ENCODE results near the gene SLC10A1. TPM values are rescaled to one million over a fixed set of nuclear protein-coding genes. Genes with fewer than 3 reads are reported as not detected.

Gene SLC10A1
- total RNA-seq, 1 donor from 2014 or later: not detected

GRCh38 chr14:69808919-69809808 lies 12.1 kb upstream of the SLC10A1 start:
- DNase-seq (ENCODE audit: low spot score): no peak

- DNase-seq (ENCODE audit: low spot score): no peak
Observed at GRCh38 chr14:69807192-69807591, 10.2 kb upstream of the SLC10A1 start.

GRCh38 chr14:69804902-69805301 lies 7.9 kb upstream of the SLC10A1 start:
- no peak for DNase-seq (ENCODE audit: low spot score)

- DNase-seq (ENCODE audit: low spot score): no peak
Observed at GRCh38 chr14:69803753-69804152, 6.7 kb upstream of the SLC10A1 start.

- no peak for DNase-seq (ENCODE audit: low spot score)
Observed at GRCh38 chr14:69798339-69798735, 1.3 kb upstream of the SLC10A1 start.

GRCh38 chr14:69797573-69798338 lies 715 bp upstream of the SLC10A1 start:
- DNase-seq (ENCODE audit: low spot score): no peak

- DNase-seq (ENCODE audit: low spot score): no peak
Observed at GRCh38 chr14:69795691-69796090, 1.4 kb downstream of the SLC10A1 start.

GRCh38 chr14:69794791-69795190 lies 2.2 kb downstream of the SLC10A1 start:
- DNase-seq (ENCODE audit: low spot score): no peak

GRCh38 chr14:69792887-69793421 lies 4.1 kb downstream of the SLC10A1 start:
- DNase-seq (ENCODE audit: low spot score): no peak

- no peak for DNase-seq (ENCODE audit: low spot score)
Observed at GRCh38 chr14:69789118-69789640, 7.9 kb downstream of the SLC10A1 start.

- DNase-seq (ENCODE audit: low spot score): no peak
Observed at GRCh38 chr14:69786603-69787002, 10.4 kb downstream of the SLC10A1 start.

- no peak for DNase-seq (ENCODE audit: low spot score)
Observed at GRCh38 chr14:69784942-69785341, 12.1 kb downstream of the SLC10A1 start.

GRCh38 chr14:69780952-69781351 lies 16.1 kb downstream of the SLC10A1 start:
- no peak for DNase-seq (ENCODE audit: low spot score)

- no peak for DNase-seq (ENCODE audit: low spot score)
Observed at GRCh38 chr14:69780092-69780491, 16.9 kb downstream of the SLC10A1 start.

GRCh38 chr14:69779088-69779487 lies 18.0 kb downstream of the SLC10A1 start:
- no peak for DNase-seq (ENCODE audit: low spot score)

GRCh38 chr14:69776875-69777453 lies 20.1 kb downstream of the SLC10A1 start:
- no peak for DNase-seq (ENCODE audit: low spot score)

- no peak for DNase-seq (ENCODE audit: low spot score)
Observed at GRCh38 chr14:69775012-69775411, 22.0 kb downstream of the SLC10A1 start.

GRCh38 chr14:69773571-69774276 lies 23.3 kb downstream of the SLC10A1 start:
- no peak for DNase-seq (ENCODE audit: low spot score)

GRCh38 chr14:69772082-69773017 lies 24.7 kb downstream of the SLC10A1 start:
- DNase-seq (ENCODE audit: low spot score): no peak

GRCh38 chr14:69771136-69771535 lies 25.9 kb downstream of the SLC10A1 start:
- no peak for DNase-seq (ENCODE audit: low spot score)
